NCI-H1436 treated with DMSO at 0.1 percent for 48 hours (cell line): ENCODE measurements around the gene DAG1.

Experiments used
- DNase-seq: peaks from one replicate; lab custom pipeline; 2025; lab: John Stamatoyannopoulos, UW

The DAG1 gene

DNA sequence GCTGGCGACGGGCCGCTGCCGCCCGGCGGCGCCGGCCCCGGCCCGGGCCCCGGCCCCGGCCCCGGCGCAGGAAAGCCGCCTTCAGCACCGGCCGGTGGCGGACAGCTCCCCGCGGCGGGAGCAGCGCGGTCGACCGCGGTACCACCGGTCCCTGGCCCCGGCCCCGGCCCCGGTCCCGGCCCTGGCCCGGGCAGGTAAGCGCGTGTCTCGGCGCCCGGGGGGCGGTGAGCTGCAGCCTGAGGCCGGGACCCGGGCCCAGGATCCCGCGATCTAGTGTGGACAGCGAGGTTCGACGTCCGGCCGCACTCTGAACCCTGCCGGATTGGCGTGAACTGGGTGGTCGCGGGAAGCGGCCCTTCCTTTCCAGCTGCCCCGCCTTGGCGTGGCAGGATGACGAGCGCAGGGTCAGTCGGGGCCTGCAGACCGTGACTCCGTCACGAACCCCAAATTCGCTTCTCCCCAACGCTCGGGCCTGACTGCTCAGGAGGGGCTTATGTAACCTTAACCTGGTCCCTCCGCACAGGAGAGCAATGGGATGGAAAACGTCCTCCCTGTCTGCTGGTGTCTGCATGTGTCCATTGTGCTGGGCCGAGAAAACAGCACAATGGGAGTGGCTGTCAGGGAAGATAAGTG, 84.7 kb downstream of the DAG1 start:
- DNase-seq: no peak

DNA sequence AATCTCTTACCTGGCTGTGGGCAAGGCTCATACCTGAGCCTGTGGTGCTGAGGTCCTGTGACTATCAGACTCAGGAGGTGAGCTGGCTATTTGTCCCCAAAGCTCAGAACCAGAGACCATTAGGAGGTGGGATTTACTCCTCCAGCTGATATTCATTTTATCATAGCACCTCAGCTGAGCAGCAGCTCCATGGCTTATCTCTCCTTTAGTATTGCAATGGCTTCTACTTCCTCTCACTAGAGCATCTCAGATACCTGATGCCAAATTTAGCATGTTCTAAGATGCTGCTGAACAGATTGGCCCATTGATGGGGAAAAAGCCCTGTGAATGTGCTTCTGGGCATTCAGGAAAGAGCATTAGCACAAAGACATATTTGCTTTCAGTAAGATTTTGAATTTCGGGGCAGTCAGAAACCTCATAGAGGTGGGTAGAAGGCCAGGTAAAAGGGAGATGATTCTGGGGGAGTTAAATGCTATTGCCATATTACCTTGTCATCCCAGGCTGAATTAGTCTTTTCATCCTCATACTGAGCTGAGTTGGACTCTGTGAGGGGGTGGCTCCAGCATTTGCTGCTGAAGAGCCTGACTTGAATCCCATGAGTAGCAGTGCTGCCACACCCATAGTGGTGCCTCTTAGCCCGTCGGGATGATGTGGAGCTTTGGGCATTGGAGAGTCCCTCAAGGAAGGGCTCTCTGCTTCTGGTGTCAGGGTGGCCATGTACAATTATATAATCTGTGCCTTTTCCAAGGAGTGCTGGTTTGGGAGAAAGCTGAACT, 86.6 kb downstream of the DAG1 start:
- DNase-seq: no peak

DNA sequence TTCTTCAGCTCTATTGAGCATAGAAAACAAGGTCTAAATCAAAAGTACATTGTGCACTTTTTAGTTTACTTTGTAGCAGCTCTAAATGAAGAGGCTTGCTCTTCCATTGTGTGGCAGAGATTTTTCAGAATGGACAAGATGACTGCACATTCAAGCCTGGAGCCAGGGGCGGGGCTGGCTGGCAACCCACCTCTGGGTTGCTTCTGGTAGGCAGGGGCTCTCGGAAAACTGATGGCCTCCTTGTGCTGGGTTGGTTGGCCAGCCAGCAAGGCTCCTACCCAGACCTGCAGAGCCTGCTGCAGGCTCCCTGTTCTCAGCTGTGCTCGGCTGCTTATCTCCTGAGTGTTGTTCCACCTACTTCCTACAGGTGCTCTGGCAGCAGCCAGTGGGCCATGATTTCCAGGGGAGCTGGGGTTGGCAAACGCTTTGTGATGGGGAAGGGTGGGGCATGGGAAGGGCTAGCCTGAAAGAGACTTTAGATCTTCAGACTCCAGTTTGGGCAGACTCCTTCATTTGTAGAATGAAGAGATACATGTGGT, 93.0 kb downstream of the DAG1 start:
- DNase-seq: no peak

DNA sequence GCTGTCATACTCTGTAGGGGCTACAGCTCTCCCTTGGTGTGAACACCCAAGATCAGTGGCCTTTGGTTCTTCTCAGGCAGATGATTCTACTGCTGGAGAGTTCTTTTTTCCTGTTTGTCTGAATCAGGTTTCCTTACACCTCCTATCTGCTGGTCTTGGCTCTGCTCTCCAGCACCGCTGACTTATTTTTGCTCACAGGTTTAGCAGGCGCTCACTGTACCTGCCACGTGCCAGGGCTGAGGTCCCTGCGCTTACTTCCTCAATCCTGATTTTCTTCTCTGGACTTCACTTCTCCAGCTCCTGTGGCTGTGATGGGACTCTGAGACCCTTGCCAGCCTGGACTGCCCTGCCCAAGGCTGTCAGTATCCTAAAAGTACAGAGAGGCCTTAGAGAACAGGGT, 93.7 kb downstream of the DAG1 start:
- no peak for DNase-seq

DNA sequence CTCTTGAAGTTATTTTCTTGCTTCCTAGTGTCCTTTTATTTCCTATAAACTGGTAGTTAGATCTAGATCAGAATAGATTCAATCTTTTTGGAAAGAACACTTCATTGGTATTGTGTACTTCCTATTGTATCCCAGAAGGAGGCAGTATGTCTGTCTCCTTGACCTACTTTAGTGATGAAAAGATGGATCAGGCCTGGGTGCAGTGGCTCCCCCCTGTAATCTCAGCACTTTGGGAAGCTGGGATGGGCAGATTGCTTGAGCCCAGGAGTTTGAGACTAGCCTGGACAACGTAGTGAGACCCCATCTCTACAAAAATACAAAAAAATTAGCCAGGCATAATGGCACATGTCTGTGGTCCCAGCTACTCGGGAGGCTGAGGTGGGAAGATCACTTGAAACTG, 96.2 kb downstream of the DAG1 start:
- DNase-seq: no peak

DNA sequence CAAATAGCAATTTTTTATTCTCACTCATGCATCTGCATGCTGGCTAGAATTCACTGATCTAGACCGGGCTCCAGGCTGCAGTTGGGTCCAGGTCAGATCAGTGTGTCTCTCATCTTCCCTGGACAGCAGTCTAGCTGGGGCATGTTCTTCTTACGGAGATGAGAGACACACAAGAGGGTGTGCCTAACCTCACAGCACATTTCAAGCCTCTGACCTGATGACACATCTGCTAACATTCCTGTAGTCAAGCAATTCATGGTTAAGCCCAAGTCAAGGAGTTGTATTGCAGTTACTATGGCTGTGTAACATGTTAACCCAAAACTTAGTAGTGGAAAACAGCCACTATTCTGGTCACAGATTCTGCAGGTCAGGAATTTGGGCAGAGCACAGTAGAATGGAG, 97.3 kb downstream of the DAG1 start:
- no peak for DNase-seq

DNA sequence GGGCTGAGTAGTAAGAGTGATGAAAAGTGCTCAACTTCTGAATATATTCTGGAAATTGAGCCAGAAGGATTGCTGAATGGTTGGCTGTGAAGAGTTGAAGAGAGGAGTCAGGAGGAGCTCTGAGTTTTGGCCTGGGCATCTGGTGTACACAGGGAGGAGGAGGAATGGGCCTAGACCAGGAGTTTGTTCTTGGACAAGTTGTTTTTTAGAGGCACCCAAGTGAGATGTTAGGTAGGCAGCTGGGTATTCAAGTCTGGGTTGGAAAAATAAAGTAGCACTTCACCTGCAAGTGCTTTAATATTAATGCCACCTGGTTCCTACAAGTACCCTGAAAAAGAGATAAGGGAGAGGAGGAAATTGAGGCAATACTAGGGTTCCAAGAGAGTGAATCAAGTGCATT, 98.9 kb downstream of the DAG1 start:
- DNase-seq: no peak

DNA sequence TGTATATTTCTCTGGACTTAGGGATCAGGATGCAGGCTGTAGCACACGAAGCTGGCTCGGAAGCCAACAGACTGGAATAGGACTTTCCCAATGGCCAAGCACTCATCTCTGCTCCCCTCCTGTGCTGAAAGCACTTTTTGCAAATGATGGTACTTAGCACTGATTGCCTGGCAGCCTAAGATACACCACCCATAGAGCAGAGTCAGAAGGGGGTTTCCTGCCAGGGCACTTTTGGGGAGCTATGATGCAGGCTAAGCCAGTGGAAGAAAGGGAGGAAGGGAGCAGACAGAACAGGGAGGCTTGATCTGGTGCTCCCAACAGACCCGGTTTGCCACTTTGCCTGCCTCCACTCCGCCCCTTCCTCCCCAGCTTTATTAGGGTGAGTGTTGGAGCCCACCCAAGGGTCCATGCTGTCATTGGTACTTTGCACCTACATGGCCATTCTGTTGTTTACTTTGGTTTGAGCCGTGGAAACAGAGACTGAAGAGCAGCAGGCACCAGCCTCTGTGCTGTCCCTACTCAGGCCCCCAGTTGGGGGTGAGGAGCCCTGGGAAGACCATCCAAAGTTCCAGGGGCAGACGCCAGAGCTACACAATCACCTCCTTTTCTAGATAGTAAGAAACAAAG, 100.1 kb downstream of the DAG1 start:
- DNase-seq: no peak

DNA sequence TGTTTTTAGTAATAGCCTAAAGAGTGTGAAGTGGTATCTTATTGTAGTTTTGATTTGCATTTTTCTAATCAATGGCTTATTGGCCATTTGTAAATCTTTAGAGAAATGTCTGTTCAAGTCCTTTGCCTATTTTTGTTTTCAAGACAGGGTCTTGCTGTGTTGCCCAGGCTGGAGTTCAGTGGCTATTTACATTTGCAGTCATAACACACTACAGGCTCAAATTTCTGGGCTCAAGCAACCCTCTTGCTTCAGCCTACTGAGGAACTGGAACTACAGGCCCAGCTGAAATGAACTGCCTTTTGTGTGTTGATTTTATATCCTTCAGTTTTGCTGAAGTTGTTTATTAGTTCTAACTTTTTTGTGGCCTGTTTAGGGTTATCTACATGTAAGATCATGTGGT, 112.1 kb downstream of the DAG1 start:
- no peak for DNase-seq
